Stomach (tissue), 4 donors: ENCODE results near the gene TXNDC2.

Source experiments
- CTCF ChIP-seq, 7 experiments: fragments of 450-650 bp in 4 of 7; fragments of 200-600 bp in 3 of 7; sonication (generic) in 3 of 7; IDR thresholded peaks; one replicate each; pipeline ENCODE4 v1.5.1; 2016 to 2019; ENCODE audit warnings: antibody characterized with exemption in 7 of 7, control low read depth in 2 of 7, mild to moderate bottlenecking in 1 of 7
- POLR2A ChIP-seq, 4 donors: fragments of 450-650 bp; IDR thresholded peaks; one replicate each; pipeline ENCODE4 v1.6.1; 2016; ENCODE audit warnings: antibody characterized with exemption in 4 of 4, control low read depth in 2 of 4, mild to moderate bottlenecking in 1 of 4, moderate library complexity in 1 of 4
- POLR2AphosphoS5 ChIP-seq, 3 donors: sonication (generic); formaldehyde crosslinking; IDR thresholded peaks; one replicate each; pipeline ENCODE4 v1.6.1; 2016; ENCODE audit warnings: antibody characterized with exemption in 3 of 3

DNA sequence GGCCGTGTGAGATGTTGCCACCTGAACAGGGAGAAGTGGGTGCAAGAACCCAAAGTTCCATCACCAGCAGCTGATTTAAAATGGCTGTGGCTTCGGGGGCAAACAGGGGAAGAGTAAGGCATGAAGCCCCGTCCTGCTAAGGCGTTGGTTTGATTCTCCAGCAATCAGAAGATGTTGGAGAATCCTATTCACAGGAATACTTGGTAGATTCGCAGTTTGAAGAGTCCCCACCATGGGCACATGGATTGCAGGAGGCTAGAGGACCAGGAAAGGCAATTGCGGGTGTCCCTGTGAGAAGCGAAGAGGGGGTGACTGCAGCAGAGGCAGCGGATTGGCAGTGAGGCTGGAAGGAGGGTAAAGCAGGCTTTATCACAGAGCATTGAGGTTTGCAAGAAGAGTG is 46.6 kb upstream of the TXNDC2 start:
- no peak for TF ChIP-seq POLR2A (IDR thresholded peaks at IDR 0.05)
- no peak for TF ChIP-seq CTCF (IDR thresholded peaks at IDR 0.05)
- no peak for TF ChIP-seq POLR2AphosphoS5 (IDR thresholded peaks at IDR 0.05)
